SU-DHL-6 (cell line): ENCODE data around the gene DMAP1.

ENCODE experiments used
- H2AFZ ChIP-seq: fragments of 200-600 bp; sonication (generic); 2 replicates; pipeline ENCODE4 v1.6.1; 2014; ENCODE audit warnings: low read depth, mild to moderate bottlenecking, moderate library complexity, mixed read lengths, antibody characterized with exemption, low read length; ENCODE audit not compliant: severe bottlenecking
- H3F3A ChIP-seq: fragments of 200-600 bp; shearing (Covaris generic); 2 replicates; pipeline ENCODE4 v1.6.0; 2016; ENCODE audit warnings: antibody characterized with exemption, mild to moderate bottlenecking; ENCODE audit not compliant: insufficient read depth
- H3K27ac ChIP-seq: fragments of 200-600 bp; sonication (generic); 2 replicates; pipeline ENCODE4 v1.5.1; 2016; ENCODE audit warnings: low read depth, mild to moderate bottlenecking, low read length, moderate library complexity, mixed read lengths
- H3K27me3 ChIP-seq: fragments of 200-600 bp; sonication (generic), shearing (Covaris generic); 2 replicates; pipeline ENCODE4 v1.6.0; 2014; ENCODE audit warnings: mild to moderate bottlenecking, low read length
- H3K36me3 ChIP-seq: fragments of 200-600 bp; sonication (generic); 2 replicates; pipeline ENCODE4 v1.6.1; 2014; ENCODE audit warnings: mild to moderate bottlenecking, low read length, mixed read lengths
- H3K4me2 ChIP-seq: fragments of 300-600, 200-600 bp; shearing (Covaris generic), sonication (generic); 2 replicates; pipeline ENCODE4 v1.6.0; 2014; ENCODE audit warnings: low read length, low read depth, mild to moderate bottlenecking; ENCODE audit not compliant: poor library complexity, severe bottlenecking
- H3K4me3 ChIP-seq: fragments of 200-600 bp; sonication (generic); 2 replicates; pipeline ENCODE4 v1.5.1; 2014; ENCODE audit warnings: antibody characterized with exemption, low read length, mild to moderate bottlenecking, mixed read lengths; ENCODE audit not compliant: insufficient read depth, poor library complexity, severe bottlenecking
- H3K79me2 ChIP-seq: fragments of 200-600 bp; sonication (generic); 2 replicates; pipeline ENCODE4 v1.6.1; 2014; ENCODE audit warnings: mild to moderate bottlenecking, low read length, moderate library complexity; ENCODE audit not compliant: insufficient read depth
- H3K9ac ChIP-seq: fragments of 200-600 bp; sonication (generic); 2 replicates; pipeline ENCODE4 v1.7.0; 2014; ENCODE audit warnings: mild to moderate bottlenecking, low read length
- H3K9me2 ChIP-seq: fragments of 200-600 bp; sonication (generic); replicated peaks from 2 replicates; pipeline ENCODE4 v1.6.1; 2014; ENCODE audit warnings: low read length; ENCODE audit not compliant: insufficient read depth
- H3K9me3 ChIP-seq: fragments of 200-600 bp; sonication (generic); 2 replicates; pipeline ENCODE4 v1.6.1; 2014; ENCODE audit warnings: low read length, mixed read lengths; ENCODE audit not compliant: insufficient read depth
- H4K20me1 ChIP-seq: fragments of 200-600 bp; sonication (generic); 2 replicates; pipeline ENCODE4 v1.6.1; 2014; ENCODE audit warnings: low read depth, mild to moderate bottlenecking, antibody characterized with exemption, low read length, moderate library complexity, mixed read lengths
- EZH2phosphoT487 ChIP-seq: fragments of 200-600 bp; sonication (generic), shearing (Covaris generic); conservative IDR thresholded peaks from 2 replicates; pipeline ENCODE4 v1.6.1; 2018; ENCODE audit warnings: mild to moderate bottlenecking, antibody characterized with exemption, low read length, moderate library complexity, mixed read lengths
- TF ChIP-seq, protein P1 (sequence below): fragments of 200-600 bp; sonication (generic); IDR thresholded peaks from one replicate; pipeline ENCODE4 v1.5.1; 2017; ENCODE audit warnings: antibody characterized with exemption, mild to moderate bottlenecking, low read length, moderate library complexity; ENCODE audit not compliant: insufficient read depth, poor library complexity, severe bottlenecking

DMAP1 gene

GRCh38 chr1:44263568-44264450 lies 50.5 kb downstream of the DMAP1 start:
- TF ChIP-seq, protein P1, sequence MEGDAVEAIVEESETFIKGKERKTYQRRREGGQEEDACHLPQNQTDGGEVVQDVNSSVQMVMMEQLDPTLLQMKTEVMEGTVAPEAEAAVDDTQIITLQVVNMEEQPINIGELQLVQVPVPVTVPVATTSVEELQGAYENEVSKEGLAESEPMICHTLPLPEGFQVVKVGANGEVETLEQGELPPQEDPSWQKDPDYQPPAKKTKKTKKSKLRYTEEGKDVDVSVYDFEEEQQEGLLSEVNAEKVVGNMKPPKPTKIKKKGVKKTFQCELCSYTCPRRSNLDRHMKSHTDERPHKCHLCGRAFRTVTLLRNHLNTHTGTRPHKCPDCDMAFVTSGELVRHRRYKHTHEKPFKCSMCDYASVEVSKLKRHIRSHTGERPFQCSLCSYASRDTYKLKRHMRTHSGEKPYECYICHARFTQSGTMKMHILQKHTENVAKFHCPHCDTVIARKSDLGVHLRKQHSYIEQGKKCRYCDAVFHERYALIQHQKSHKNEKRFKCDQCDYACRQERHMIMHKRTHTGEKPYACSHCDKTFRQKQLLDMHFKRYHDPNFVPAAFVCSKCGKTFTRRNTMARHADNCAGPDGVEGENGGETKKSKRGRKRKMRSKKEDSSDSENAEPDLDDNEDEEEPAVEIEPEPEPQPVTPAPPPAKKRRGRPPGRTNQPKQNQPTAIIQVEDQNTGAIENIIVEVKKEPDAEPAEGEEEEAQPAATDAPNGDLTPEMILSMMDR: no peak
- no peak for TF ChIP-seq EZH2phosphoT487
- no peak overlapping the region for H3K4me3 ChIP-seq
- H4K20me1 ChIP-seq: no peaks in the 10 kb centered on the region
- H3K9me3 ChIP-seq: no peaks in the 10 kb centered on the region
- H3K27ac ChIP-seq: no peak overlapping the region
- no peaks in the 10 kb centered on the region for H3F3A ChIP-seq
- H3K9ac ChIP-seq: no peak overlapping the region
- H2AFZ ChIP-seq: no peak overlapping the region
- H3K9me2 ChIP-seq: no peaks in the 10 kb centered on the region
- H3K36me3 ChIP-seq: no peaks in the 10 kb centered on the region
- H3K4me2 ChIP-seq: no peak overlapping the region
- H3K27me3 ChIP-seq: no peaks in the 10 kb centered on the region
- H3K79me2 ChIP-seq: no peaks in the 10 kb centered on the region

DNA sequence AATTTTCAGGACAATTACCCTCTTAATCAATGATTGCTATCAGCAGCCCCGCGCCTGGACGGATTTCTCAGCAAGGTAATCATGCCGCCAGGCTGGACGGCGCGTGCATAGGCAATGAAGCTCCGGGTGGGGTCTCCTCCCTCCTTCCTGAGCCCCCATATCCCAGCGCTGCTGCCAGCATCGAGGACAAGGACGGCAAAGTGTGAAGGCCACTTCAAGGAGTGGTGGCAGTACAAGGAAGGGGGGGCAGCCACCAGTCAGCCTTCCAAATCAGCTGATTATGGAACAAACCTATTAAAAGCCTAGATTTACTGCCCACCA lies 51.1 kb downstream of the DMAP1 start:
- Histone ChIP-seq H3K79me2 (no peaks in the 10 kb centered on the region), H3F3A (no peaks in the 10 kb centered on the region), H3K27me3 (no peaks in the 10 kb centered on the region), H3K9me2 (no peaks in the 10 kb centered on the region), H3K9ac (no peak overlapping the region), H2AFZ (no peak overlapping the region), H3K36me3 (no peaks in the 10 kb centered on the region), H3K27ac (no peak overlapping the region), H3K9me3 (no peaks in the 10 kb centered on the region), H4K20me1 (no peaks in the 10 kb centered on the region), H3K4me3 (no peak overlapping the region), H3K4me2 (no peak overlapping the region)
- TF ChIP-seq, protein P1: no peak
- no peak for TF ChIP-seq EZH2phosphoT487

DNA sequence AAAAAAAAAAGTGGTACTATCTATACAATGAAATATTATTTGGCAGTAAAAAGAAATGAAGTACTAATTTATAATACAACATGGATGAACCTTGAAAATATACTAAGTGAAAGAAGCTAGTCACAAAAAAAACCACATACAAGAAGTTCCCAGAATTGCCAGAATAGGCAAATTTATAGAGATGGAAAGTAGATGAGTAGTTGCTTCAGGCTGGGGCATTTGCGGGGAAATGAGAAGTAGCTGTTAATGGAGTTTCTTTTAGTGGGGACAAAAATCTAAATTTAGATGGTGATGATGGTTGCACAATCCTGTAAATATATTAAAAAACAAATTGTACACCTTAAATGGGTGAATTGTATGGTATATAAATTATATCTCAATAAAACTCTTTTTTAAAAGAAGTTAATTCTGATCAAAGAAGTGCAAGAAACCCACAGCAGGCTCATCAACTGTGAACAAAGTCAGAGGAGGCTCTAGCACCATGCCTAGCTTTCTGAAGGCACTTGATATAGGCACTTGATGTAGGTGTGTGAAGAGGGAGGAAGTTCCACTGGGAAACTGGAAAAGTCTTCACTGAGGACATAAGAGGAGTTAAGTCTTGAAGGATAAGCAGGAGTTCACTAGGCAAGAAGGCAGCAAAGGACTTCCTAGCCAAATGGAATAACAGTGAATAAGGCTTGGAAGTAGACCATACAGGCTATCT lies 52.5 kb downstream of the DMAP1 start:
- no peaks in the 10 kb centered on the region for H3K9me3 ChIP-seq
- H3K9ac ChIP-seq: no peak overlapping the region
- H3K79me2 ChIP-seq: no peaks in the 10 kb centered on the region
- H3K27me3 ChIP-seq: no peaks in the 10 kb centered on the region
- no peak overlapping the region for H3K4me3 ChIP-seq
- TF ChIP-seq, protein P1: no peak
- TF ChIP-seq EZH2phosphoT487: no peak
- H3K4me2 ChIP-seq: no peak overlapping the region
- H2AFZ ChIP-seq: no peak overlapping the region
- H4K20me1 ChIP-seq: no peaks in the 10 kb centered on the region
- no peak overlapping the region for H3K27ac ChIP-seq
- H3K36me3 ChIP-seq: no peaks in the 10 kb centered on the region
- no peaks in the 10 kb centered on the region for H3F3A ChIP-seq
- H3K9me2 ChIP-seq: no peaks in the 10 kb centered on the region
